HFFc6 (cell line): ENCODE data around the gene IKBKE. TPM values are rescaled to one million over a fixed set of nuclear protein-coding genes. Genes with fewer than 3 reads are reported as not detected.

ENCODE experiments used
- DNase-seq: peaks from one replicate; pipeline ENCODE4 v3.0.0-alpha.2; 2018
- H3K27ac Mint-ChIP-seq: 2 replicates; pipeline ENCODE4 v1.8.0; 2020; ENCODE audit warnings: mild to moderate bottlenecking, mixed read lengths
- H3K27me3 Mint-ChIP-seq: 2 replicates; pipeline ENCODE4 v1.8.0; 2021; ENCODE audit warnings: mild to moderate bottlenecking, moderate library complexity, mixed read lengths; ENCODE audit not compliant: insufficient read depth
- H3K36me3 Mint-ChIP-seq: 2 replicates; pipeline ENCODE4 v1.8.0; 2021; ENCODE audit warnings: low read depth, mixed read lengths
- H3K4me1 Mint-ChIP-seq: 2 replicates; pipeline ENCODE4 v1.8.0; 2020; ENCODE audit warnings: low read depth, mixed read lengths
- H3K4me3 Mint-ChIP-seq: 2 replicates; pipeline ENCODE4 v1.8.0; 2020; ENCODE audit warnings: mild to moderate bottlenecking, moderate library complexity, mixed read lengths
- H3K9me3 Mint-ChIP-seq: 2 replicates; pipeline ENCODE4 v1.8.0; 2020; ENCODE audit warnings: mild to moderate bottlenecking, mixed read lengths
- CTCF ChIP-seq: fragments of 200-600 bp; sonication (generic); IDR thresholded peaks from 2 replicates; pipeline ENCODE4 v1.5.0; 2021; ENCODE audit warnings: antibody characterized with exemption, mild to moderate bottlenecking
- total RNA-seq, 6 experiments: library from RNA; stranded (reverse); fragmentation: NEBNext Ultra II Directional; extraction: Animal tissue kit (Norgen Biotek cat#: 25700); gene quantifications; 2 replicates in 1 of 6; 3 replicates in 5 of 6; pipeline ENCODE4 v1.2.3, GENCODE V29; 2021

The IKBKE gene
- total RNA-seq, 6 experiments from 2014 or later: 15.1 to 19.6 (median 17.1) TPM

GRCh38 chr1:206524739-206525364 is 54.6 kb downstream of the IKBKE start:
- H3K27ac Mint-ChIP-seq: no peak overlapping the region; the same call in 1 of the 2 replicates
- TF ChIP-seq CTCF: no peak; the same call in 1 of the 2 replicates
- peaks cover 9% of the 10 kb centered on the region for H3K27me3 Mint-ChIP-seq
- H3K4me3 Mint-ChIP-seq: no peak overlapping the region
- DNase-seq: no peak
- no peaks in the 10 kb centered on the region for H3K4me1 Mint-ChIP-seq
- no peaks in the 10 kb centered on the region for H3K9me3 Mint-ChIP-seq
- H3K36me3 Mint-ChIP-seq: no peaks in the 10 kb centered on the region

GRCh38 chr1:206526064-206526911 is 56.0 kb downstream of the IKBKE start:
- Mint-ChIP-seq H3K9me3 (no peaks in the 10 kb centered on the region), H3K36me3 (no peaks in the 10 kb centered on the region), H3K27me3 (peaks cover 11% of the 10 kb centered on the region), H3K27ac (no peak overlapping the region), H3K4me1 (no peaks in the 10 kb centered on the region), H3K4me3 (no peak overlapping the region)
- no peak for TF ChIP-seq CTCF
- no peak for DNase-seq

GRCh38 chr1:206529425-206529824 is 59.1 kb downstream of the IKBKE start:
- Mint-ChIP-seq H3K4me3 (no peak overlapping the region), H3K27me3 (peaks cover 18% of the 10 kb centered on the region), H3K4me1 (no peaks in the 10 kb centered on the region), H3K27ac (no peak overlapping the region), H3K36me3 (no peaks in the 10 kb centered on the region), H3K9me3 (no peaks in the 10 kb centered on the region)
- no peak for DNase-seq
- TF ChIP-seq CTCF: no peak

GRCh38 chr1:206532368-206532767 is 62.1 kb downstream of the IKBKE start:
- peaks cover 29% of the 10 kb centered on the region for H3K27me3 Mint-ChIP-seq
- no peak overlapping the region for H3K27ac Mint-ChIP-seq
- DNase-seq: no peak
- H3K4me1 Mint-ChIP-seq: peaks cover 11% of the 10 kb centered on the region
- no peak for TF ChIP-seq CTCF
- H3K36me3 Mint-ChIP-seq: no peaks in the 10 kb centered on the region
- no peak overlapping the region for H3K4me3 Mint-ChIP-seq
- no peaks in the 10 kb centered on the region for H3K9me3 Mint-ChIP-seq

- TF ChIP-seq CTCF: no peak
Observed at GRCh38 chr1:206534552-206534951, 64.3 kb downstream of the IKBKE start.

More at GRCh38 chr1:206534552-206534951, 64.3 kb downstream of the IKBKE start:
- Mint-ChIP-seq H3K9me3 (no peaks in the 10 kb centered on the region), H3K4me3 (no peak overlapping the region), H3K27ac (no peak overlapping the region), H3K27me3 (peaks cover 28% of the 10 kb centered on the region), H3K36me3 (no peaks in the 10 kb centered on the region), H3K4me1 (peaks cover 17% of the 10 kb centered on the region)
- no peak for DNase-seq
